Endothelial cell of umbilical vein (primary cell): ENCODE data around the gene SKOR2. TPM values are rescaled to one million over a fixed set of nuclear protein-coding genes. Genes with fewer than 3 reads are reported as not detected.
A peak's percentile ranks its signal among the peaks of the same experiment; 100 is the strongest.

Experiments used
- BruUV-seq: library from RNA; stranded (reverse); fragments of 400-500 nt; replicated peaks from 2 replicates; lab custom pipeline; 2021; lab: Mats Ljungman, UMichigan
- CTCF ChIA-PET: fragments of 300-600, 350-600 bp; sonication (Branson Sonifier 250); formaldehyde crosslinking; loops from one replicate; lab custom pipeline; 2021; ENCODE audit warnings: antibody characterized with exemption, inconsistent platforms; lab: Charles Lee
- POLR2A ChIA-PET: fragments of 300-600, 350-600 bp; sonication (Branson Sonifier 250); formaldehyde crosslinking; loops from one replicate; lab custom pipeline; 2021; ENCODE audit warnings: antibody characterized with exemption, inconsistent platforms; lab: Charles Lee
- DNase-seq: peaks from one replicate; pipeline ENCODE4 v3.0.0-alpha.2; 2011; ENCODE audit warnings: low read depth, low spot score
- FAIRE-seq: peaks from 2 replicates; lab custom pipeline; 2011; peaks lifted over from hg19 to GRCh38; lab: Jason Lieb, UNC
- H2AFZ ChIP-seq: 2 replicates; pipeline ENCODE4 v1.6.0; 2012; ENCODE audit warnings: low read depth, low read length, control low read depth, inconsistent platforms
- H3K27ac ChIP-seq: 2 replicates; pipeline ENCODE4 v1.5.1; 2011; ENCODE audit warnings: low read depth, mild to moderate bottlenecking, control low read depth, low read length, moderate library complexity; ENCODE audit not compliant: insufficient read depth
- H3K27me3 ChIP-seq, 2 experiments: 2 replicates each; pipeline versions ENCODE4 v1.6.0 to v1.6.1; 2011; ENCODE audit warnings: low read length in 2 of 2, mixed read lengths in 1 of 2; ENCODE audit not compliant: control insufficient read depth in 2 of 2, insufficient read depth in 2 of 2
- H3K36me3 ChIP-seq, 2 experiments: 2 replicates in 1 of 2; 3 replicates in 1 of 2; pipeline ENCODE4 v1.5.1; 2011; ENCODE audit warnings: low read length in 2 of 2, mild to moderate bottlenecking in 1 of 2, moderate library complexity in 1 of 2; ENCODE audit not compliant: control insufficient read depth in 2 of 2, insufficient read depth in 2 of 2; ENCODE audit errors: extremely low read depth in 1 of 2
- H3K4me1 ChIP-seq: 3 replicates; pipeline ENCODE4 v1.5.1; 2011; ENCODE audit warnings: mild to moderate bottlenecking, low read length; ENCODE audit not compliant: control insufficient read depth, insufficient read depth; ENCODE audit errors: extremely low read depth
- H3K4me2 ChIP-seq: 2 replicates; pipeline ENCODE4 v1.6.1; 2011; ENCODE audit warnings: low read length, control low read depth, mixed read lengths; ENCODE audit not compliant: insufficient read depth
- H3K4me3 ChIP-seq, 3 experiments: fragments of 200-600 bp in 1 of 3; sonication (generic), shearing (Covaris generic) in 1 of 3; replicated peaks in 1 of 3; 2 replicates each; pipeline ENCODE4 v1.5.1; 2011 to 2016; ENCODE audit warnings: control low read depth in 3 of 3, low read length in 3 of 3, mild to moderate bottlenecking in 2 of 3, inconsistent platforms in 1 of 3, low read depth in 1 of 3, moderate library complexity in 1 of 3; ENCODE audit not compliant: insufficient read depth in 1 of 3
- H3K79me2 ChIP-seq: 2 replicates; pipeline ENCODE4 v1.6.0; 2012; ENCODE audit warnings: low read length, inconsistent platforms; ENCODE audit not compliant: control insufficient read depth, insufficient read depth
- H3K9ac ChIP-seq: replicated peaks from 2 replicates; pipeline ENCODE3; 2011; ENCODE audit warnings: low read length, control low read depth; ENCODE audit not compliant: insufficient read depth; ENCODE audit errors: extremely low read depth
- H3K9me1 ChIP-seq: replicated peaks from 3 replicates; pipeline ENCODE4 v1.6.0; 2011; ENCODE audit warnings: mild to moderate bottlenecking, low read length; ENCODE audit not compliant: control insufficient read depth, insufficient read depth; ENCODE audit errors: extremely low read depth
- H3K9me3 ChIP-seq: replicated peaks from 2 replicates; pipeline ENCODE4 v1.5.1; 2012; ENCODE audit warnings: low read length, inconsistent platforms; ENCODE audit not compliant: control insufficient read depth, insufficient read depth
- H4K20me1 ChIP-seq: replicated peaks from 2 replicates; pipeline ENCODE3; 2011; ENCODE audit warnings: mild to moderate bottlenecking, low read length; ENCODE audit not compliant: control insufficient read depth, insufficient read depth; ENCODE audit errors: extremely low read depth
- EZH2 ChIP-seq: IDR thresholded peaks from 2 replicates; pipeline ENCODE4 v1.6.1; 2012; ENCODE audit warnings: borderline replicate concordance, low read depth, mild to moderate bottlenecking, moderate library complexity, low read length, inconsistent platforms; ENCODE audit not compliant: severe bottlenecking
- JUN ChIP-seq: IDR thresholded peaks from 2 replicates; pipeline ENCODE4 v1.6.1; 2011; ENCODE audit warnings: borderline replicate concordance, low read depth; ENCODE audit not compliant: insufficient read length, insufficient read depth
- MAX ChIP-seq: IDR thresholded peaks from 2 replicates; pipeline ENCODE4 v1.6.1; 2011; ENCODE audit not compliant: insufficient read depth, insufficient read length
- MYC ChIP-seq: IDR thresholded peaks from one replicate; pipeline ENCODE4 v1.6.1; 2011; ENCODE audit warnings: mild to moderate bottlenecking, low read depth, low read length
- POLR2A ChIP-seq: IDR thresholded peaks from 2 replicates; pipeline ENCODE4 v1.6.1; 2012; ENCODE audit warnings: low read depth, mild to moderate bottlenecking, control low read depth, low read length
- dilution Hi-C: fragments of 300-500 bp; cut with MboI; formaldehyde crosslinking; loops from one replicate; pipeline ENCODE4 v1.15.0; 2019; ENCODE audit warnings: low sequenced_read_pairs; ENCODE audit not compliant: extremely low pct_ligation_motif_present
- intact Hi-C: fragments of 100-400 bp; cut with micrococcal nuclease; formaldehyde crosslinking; loops from one replicate; pipeline ENCODE4 v1.10.0; 2022
- polyA plus RNA-seq, 4 experiments: library from polyadenylated mRNA; depleted of rRNA in 3 of 4; stranded (reverse) in 3 of 4; unstranded in 1 of 4; fragments of >200 nt; gene quantifications; 2 replicates each; pipeline versions ENCODE4 v1.2.1 to v1.2.3, GENCODE V29; 2011 to 2012; ENCODE audit warnings: missing spikeins in 1 of 4
- total RNA-seq: library from RNA; stranded (reverse); gene quantifications from 2 replicates; pipeline ENCODE4 v1.2.3, GENCODE V29; 2021

The SKOR2 gene
- total and polyA plus RNA-seq, 2 donors (not counting 3 experiments of a cell fraction or from before 2014, with no cell fraction given) = not detected

GRCh38 chr18:47247036-47247415 lies 4.4 kb downstream of the SKOR2 start:
- BruUV-seq = no TSS peak
- H3K9ac ChIP-seq = no peak overlapping the region
- CTCF ChIA-PET = interaction anchor here (0.7 to 1.5 kb wide), 4 partner anchors 13 to 55 kb away, joined by 3 to 4 read pairs (median 4); no protein-coding TSS in a partner anchor
- FAIRE-seq (no peak), DNase-seq (no peak)
- H3K79me2 ChIP-seq = no peaks in the 10 kb centered on the region
- dilution Hi-C loops = no loop called here
- H3K27me3 ChIP-seq = peaks cover 58 to 87% of the 10 kb centered on the region in 2 experiments
- H4K20me1 ChIP-seq = no peaks in the 10 kb centered on the region
- no peak overlapping the region for H2AFZ ChIP-seq
- H3K36me3 ChIP-seq = no peaks in the 10 kb centered on the region
- H3K4me2 ChIP-seq = no peak overlapping the region
- no peak for TF ChIP-seq POLR2A
- H3K27ac ChIP-seq = no peak overlapping the region
- POLR2A ChIA-PET = no interaction called here
- H3K4me3 ChIP-seq = no peak overlapping the region
- no peaks in the 10 kb centered on the region for H3K4me1 ChIP-seq
- intact Hi-C loops = loop anchor here (10.0 kb wide), 1 partner anchor 498 kb away; no protein-coding TSS in a partner anchor
- no peaks in the 10 kb centered on the region for H3K9me3 ChIP-seq
- H3K9me1 ChIP-seq = no peaks in the 10 kb centered on the region

GRCh38 chr18:47246027-47246971 lies 5.2 kb downstream of the SKOR2 start:
- DNase-seq (no peak), FAIRE-seq (no peak)
- Histone ChIP-seq H3K4me1 (no peaks in the 10 kb centered on the region), H3K4me2 (no peak overlapping the region), H3K36me3 (no peaks in the 10 kb centered on the region), H3K9ac (no peak overlapping the region), H3K79me2 (no peaks in the 10 kb centered on the region), H3K9me1 (no peaks in the 10 kb centered on the region), H3K4me3 (no peak overlapping the region), H3K9me3 (no peaks in the 10 kb centered on the region), H3K27ac (no peak overlapping the region), H2AFZ (no peak overlapping the region), H3K27me3 (peaks cover 51 to 85% of the 10 kb centered on the region in 2 experiments), H4K20me1 (no peaks in the 10 kb centered on the region)
- TF ChIP-seq MYC (no peak), JUN (no peak), EZH2 (peak; percentile 19), MAX (no peak)
- ChIA-PET POLR2A (no interaction called here), CTCF (interaction anchor here (0.7 to 1.2 kb wide), 3 partner anchors 12 to 32 kb away, joined by 3 to 4 read pairs (median 3); no protein-coding TSS in a partner anchor)
- dilution Hi-C loops = no loop called here
- no TSS peak for BruUV-seq
- intact Hi-C loops = loop anchor here (10.0 kb wide), 1 partner anchor 499 kb away; no protein-coding TSS in a partner anchor
